Activated naive CD8-positive, alpha-beta T cell treated with anti-CD3 and anti-CD28 coated beads, Interleukin-2, amount 10 ng/mL, durations not matched to agents 7 days and 5 days (primary cell): Measurements from ENCODE around the gene LINGO1. TPM values are rescaled to one million over a fixed set of nuclear protein-coding genes. Genes with fewer than 3 reads are reported as not detected.

Experiments used
- ATAC-seq: fragments of 150-1000 bp; cut with Tn5 transposase; one replicate; pipeline ENCODE4 v1.10.0; 2021; ENCODE audit warnings: low read depth, moderate library complexity
- POLR2A ChIA-PET: fragments of 350-600 bp; sonication (Branson Sonifier 250); formaldehyde crosslinking; loops from one replicate; lab custom pipeline; 2021; ENCODE audit warnings: antibody characterized with exemption; lab: Charles Lee
- DNase-seq: peaks from one replicate; pipeline ENCODE4 v3.0.0; 2021
- H3K27ac Mint-ChIP-seq: one replicate; pipeline ENCODE4 v1.8.0; 2022; ENCODE audit warnings: mild to moderate bottlenecking, mixed read lengths
- H3K27me3 Mint-ChIP-seq: one replicate; pipeline ENCODE4 v1.8.0; 2022; ENCODE audit warnings: mild to moderate bottlenecking, moderate library complexity, mixed read lengths
- H3K36me3 Mint-ChIP-seq: one replicate; pipeline ENCODE4 v1.8.0; 2021; ENCODE audit warnings: mild to moderate bottlenecking, mixed read lengths
- H3K4me1 Mint-ChIP-seq: one replicate; pipeline ENCODE4 v1.8.0; 2021; ENCODE audit warnings: mixed read lengths
- H3K4me3 Mint-ChIP-seq: one replicate; pipeline ENCODE4 v1.8.0; 2022; ENCODE audit warnings: mild to moderate bottlenecking, moderate library complexity, mixed read lengths
- H3K9me3 Mint-ChIP-seq: one replicate; pipeline ENCODE4 v1.8.0; 2021; ENCODE audit warnings: mixed read lengths
- total RNA-seq, 2 experiments: library from RNA; stranded (reverse); gene quantifications; one replicate each; pipeline ENCODE4 v1.2.3, GENCODE V29; 2021

LINGO1 gene
- total RNA-seq: not detected

- Mint-ChIP-seq H3K4me3 (peak within 1 kb of the TSS; percentile 37), H3K4me1 (peaks cover 7% of the 10 kb centered on the region), H3K27me3 (peaks cover 55% of the 10 kb centered on the region), H3K9me3 (no peaks in the 10 kb centered on the region), H3K27ac (no peak within 1 kb of the TSS), H3K36me3 (no peaks in the 10 kb centered on the region)
- no peak for ATAC-seq
- POLR2A ChIA-PET: no interaction called here
- no peak for DNase-seq
Measured at GRCh38 chr15:77632534-77633133, at the start of gene LINGO1. Gene LINGO1 (minus strand): TSS chr15:77632912. CDS start chr15:77632315, 597 bp downstream.

GRCh38 chr15:77681362-77681761 is 48.6 kb upstream of the LINGO1 start:
- no peaks in the 10 kb centered on the region for H3K4me1 Mint-ChIP-seq
- no peak overlapping the region for H3K27ac Mint-ChIP-seq
- no peak for DNase-seq
- POLR2A ChIA-PET: no interaction called here
- ATAC-seq: no peak
- no peaks in the 10 kb centered on the region for H3K36me3 Mint-ChIP-seq
- H3K4me3 Mint-ChIP-seq: no peak overlapping the region
- H3K9me3 Mint-ChIP-seq: no peaks in the 10 kb centered on the region
- peaks cover 14% of the 10 kb centered on the region for H3K27me3 Mint-ChIP-seq

- Mint-ChIP-seq H3K27me3 (peaks cover 8% of the 10 kb centered on the region), H3K4me3 (no peak overlapping the region), H3K27ac (no peak overlapping the region), H3K36me3 (no peaks in the 10 kb centered on the region), H3K9me3 (no peaks in the 10 kb centered on the region), H3K4me1 (no peaks in the 10 kb centered on the region)
- DNase-seq (no peak), ATAC-seq (no peak)
- POLR2A ChIA-PET: no interaction called here
Measured at GRCh38 chr15:77676569-77677375, 44.1 kb upstream of the LINGO1 start.

GRCh38 chr15:77675806-77676415 is 43.2 kb upstream of the LINGO1 start:
- Mint-ChIP-seq H3K4me1 (no peaks in the 10 kb centered on the region), H3K4me3 (no peak overlapping the region), H3K9me3 (no peaks in the 10 kb centered on the region), H3K27me3 (peaks cover 6% of the 10 kb centered on the region), H3K27ac (no peak overlapping the region), H3K36me3 (no peaks in the 10 kb centered on the region)
- POLR2A ChIA-PET: no interaction called here
- ATAC-seq (no peak), DNase-seq (no peak)

GRCh38 chr15:77674327-77674726 is 41.6 kb upstream of the LINGO1 start:
- Mint-ChIP-seq H3K4me1 (no peaks in the 10 kb centered on the region), H3K27ac (no peak overlapping the region), H3K4me3 (no peak overlapping the region), H3K9me3 (no peaks in the 10 kb centered on the region), H3K36me3 (no peaks in the 10 kb centered on the region), H3K27me3 (peaks cover 10% of the 10 kb centered on the region)
- ATAC-seq: no peak
- POLR2A ChIA-PET: no interaction called here
- DNase-seq: no peak

GRCh38 chr15:77673866-77674265 is 41.2 kb upstream of the LINGO1 start:
- POLR2A ChIA-PET: no interaction called here
- Mint-ChIP-seq H3K4me1 (no peaks in the 10 kb centered on the region), H3K36me3 (no peaks in the 10 kb centered on the region), H3K4me3 (no peak overlapping the region), H3K27ac (no peak overlapping the region), H3K9me3 (no peaks in the 10 kb centered on the region), H3K27me3 (peaks cover 8% of the 10 kb centered on the region)
- ATAC-seq (no peak), DNase-seq (no peak)

- POLR2A ChIA-PET: no interaction called here
- H3K4me1 Mint-ChIP-seq: no peaks in the 10 kb centered on the region
- ATAC-seq (no peak), DNase-seq (no peak)
- no peaks in the 10 kb centered on the region for H3K9me3 Mint-ChIP-seq
- H3K27ac Mint-ChIP-seq: no peak overlapping the region
- peaks cover 8% of the 10 kb centered on the region for H3K27me3 Mint-ChIP-seq
- no peaks in the 10 kb centered on the region for H3K36me3 Mint-ChIP-seq
- H3K4me3 Mint-ChIP-seq: no peak overlapping the region
Measured at GRCh38 chr15:77672135-77672534, 39.4 kb upstream of the LINGO1 start.

GRCh38 chr15:77671362-77672056 is 38.8 kb upstream of the LINGO1 start:
- no peak for ATAC-seq
- Mint-ChIP-seq H3K9me3 (no peaks in the 10 kb centered on the region), H3K27me3 (peaks cover 12% of the 10 kb centered on the region), H3K27ac (no peak overlapping the region), H3K4me1 (no peaks in the 10 kb centered on the region), H3K4me3 (no peak overlapping the region), H3K36me3 (no peaks in the 10 kb centered on the region)
- POLR2A ChIA-PET: no interaction called here
- DNase-seq: no peak

GRCh38 chr15:77670558-77671361 is 38.0 kb upstream of the LINGO1 start:
- Mint-ChIP-seq H3K36me3 (no peaks in the 10 kb centered on the region), H3K4me3 (no peak overlapping the region), H3K27me3 (peaks cover 12% of the 10 kb centered on the region), H3K4me1 (no peaks in the 10 kb centered on the region), H3K27ac (no peak overlapping the region), H3K9me3 (no peaks in the 10 kb centered on the region)
- DNase-seq (no peak), ATAC-seq (no peak)
- POLR2A ChIA-PET: no interaction called here

GRCh38 chr15:77669896-77670295 is 37.2 kb upstream of the LINGO1 start:
- no peak for ATAC-seq
- Mint-ChIP-seq H3K27ac (no peak overlapping the region), H3K36me3 (no peaks in the 10 kb centered on the region), H3K27me3 (peaks cover 12% of the 10 kb centered on the region), H3K9me3 (no peaks in the 10 kb centered on the region), H3K4me3 (no peak overlapping the region), H3K4me1 (no peaks in the 10 kb centered on the region)
- DNase-seq: no peak
- POLR2A ChIA-PET: no interaction called here

GRCh38 chr15:77667338-77668234 is 34.9 kb upstream of the LINGO1 start:
- DNase-seq (no peak), ATAC-seq (no peak)
- POLR2A ChIA-PET: no interaction called here
- H3K9me3 Mint-ChIP-seq: no peaks in the 10 kb centered on the region
- H3K27me3 Mint-ChIP-seq: peaks cover 12% of the 10 kb centered on the region
- no peaks in the 10 kb centered on the region for H3K4me1 Mint-ChIP-seq
- H3K36me3 Mint-ChIP-seq: no peaks in the 10 kb centered on the region
- H3K4me3 Mint-ChIP-seq: no peak overlapping the region
- H3K27ac Mint-ChIP-seq: no peak overlapping the region

- Mint-ChIP-seq H3K4me1 (no peaks in the 10 kb centered on the region), H3K27ac (no peak overlapping the region), H3K9me3 (no peaks in the 10 kb centered on the region), H3K27me3 (peaks cover 12% of the 10 kb centered on the region), H3K4me3 (no peak overlapping the region), H3K36me3 (no peaks in the 10 kb centered on the region)
- DNase-seq (no peak), ATAC-seq (no peak)
- POLR2A ChIA-PET: no interaction called here
Measured at GRCh38 chr15:77666296-77666660, 33.6 kb upstream of the LINGO1 start.
